Middle frontal gyrus (tissue), 1 donor: ENCODE results near the gene MRPL9.
A peak's percentile ranks its signal among the peaks of the same experiment; 100 is the strongest.

Experiments
- DNase-seq: peaks from one replicate; pipeline ENCODE4 v3.0.0-alpha.2; 2015; ENCODE audit warnings: low spot score; ENCODE audit errors: extremely low spot score

The MRPL9 gene

GRCh38 chr1:151762941-151763921 lies at the start of gene MRPL9:
Gene MRPL9, minus strand, starts transcription at chr1:151763496. Its CDS starts 17 bp downstream, at chr1:151763479.
- peak; percentile 38 for DNase-seq

GRCh38 chr1:151811181-151811580 lies 47.9 kb upstream of the MRPL9 start:
- DNase-seq, result no peak

GRCh38 chr1:151809985-151810556 lies 46.8 kb upstream of the MRPL9 start:
- no peak for DNase-seq

- no peak for DNase-seq
Measured at GRCh38 chr1:151809290-151809984, 46.1 kb upstream of the MRPL9 start.

- no peak for DNase-seq
Measured at GRCh38 chr1:151807766-151808165, 44.5 kb upstream of the MRPL9 start.

- DNase-seq, result no peak
Measured at GRCh38 chr1:151807131-151807530, 43.8 kb upstream of the MRPL9 start.

- no peak for DNase-seq
Measured at GRCh38 chr1:151806170-151806569, 42.9 kb upstream of the MRPL9 start.

- no peak for DNase-seq
Measured at GRCh38 chr1:151805066-151805820, 41.9 kb upstream of the MRPL9 start, which contains the start of gene LINGO4. Gene LINGO4, minus strand, starts transcription at chr1:151805419. Its CDS starts 2,715 bp downstream, at chr1:151802704.

- DNase-seq, result no peak
Measured at GRCh38 chr1:151803915-151804314, 40.6 kb upstream of the MRPL9 start.

- no peak for DNase-seq
Measured at GRCh38 chr1:151803164-151803563, 39.9 kb upstream of the MRPL9 start.

- DNase-seq, result no peak
Measured at GRCh38 chr1:151802372-151802771, 39.1 kb upstream of the MRPL9 start.

- no peak for DNase-seq
Measured at GRCh38 chr1:151801846-151802245, 38.5 kb upstream of the MRPL9 start.

GRCh38 chr1:151801310-151801820 lies 38.1 kb upstream of the MRPL9 start:
- no peak for DNase-seq

GRCh38 chr1:151800830-151801229 lies 37.5 kb upstream of the MRPL9 start:
- DNase-seq, result no peak

- peak; percentile 8 for DNase-seq
Measured at GRCh38 chr1:151799179-151800022, 36.1 kb upstream of the MRPL9 start.

GRCh38 chr1:151798571-151798970 lies 35.3 kb upstream of the MRPL9 start:
- no peak for DNase-seq

GRCh38 chr1:151790940-151791651 lies 27.8 kb upstream of the MRPL9 start:
- DNase-seq, result no peak

GRCh38 chr1:151790071-151790939 lies 27.0 kb upstream of the MRPL9 start, which contains the start of gene TDRKH:
Gene TDRKH, minus strand, starts transcription at chr1:151790500. Its CDS starts 7,478 bp downstream, at chr1:151783022.
- peak; percentile 96 for DNase-seq
